NB4 (cell line): ENCODE data around the gene DENND4B.

Experiments
- DNase-seq: peaks from one replicate; pipeline ENCODE4 v3.0.0; 2010; ENCODE audit warnings: low read depth
- H3K4me3 ChIP-seq: one replicate; pipeline ENCODE4 v1.5.1; 2011; ENCODE audit warnings: mild to moderate bottlenecking, low read depth, low read length, moderate library complexity
- MYC ChIP-seq: IDR thresholded peaks from 2 replicates; pipeline ENCODE4 v1.6.1; 2011; ENCODE audit warnings: low read depth, low read length
- POLR2A ChIP-seq: IDR thresholded peaks from 2 replicates; pipeline ENCODE4 v1.6.1; 2011; ENCODE audit warnings: mild to moderate bottlenecking; ENCODE audit not compliant: insufficient read length; ENCODE audit errors: extremely low read depth
- TF ChIP-seq, protein P1 (sequence below): IDR thresholded peaks from 2 replicates; pipeline ENCODE4 v1.6.1; 2011; ENCODE audit warnings: low read depth, low read length
- TF ChIP-seq, protein P2 (sequence below): IDR thresholded peaks from one replicate; pipeline ENCODE4 v1.5.1; 2012; ENCODE audit warnings: low read depth, low read length

Gene DENND4B

DNA sequence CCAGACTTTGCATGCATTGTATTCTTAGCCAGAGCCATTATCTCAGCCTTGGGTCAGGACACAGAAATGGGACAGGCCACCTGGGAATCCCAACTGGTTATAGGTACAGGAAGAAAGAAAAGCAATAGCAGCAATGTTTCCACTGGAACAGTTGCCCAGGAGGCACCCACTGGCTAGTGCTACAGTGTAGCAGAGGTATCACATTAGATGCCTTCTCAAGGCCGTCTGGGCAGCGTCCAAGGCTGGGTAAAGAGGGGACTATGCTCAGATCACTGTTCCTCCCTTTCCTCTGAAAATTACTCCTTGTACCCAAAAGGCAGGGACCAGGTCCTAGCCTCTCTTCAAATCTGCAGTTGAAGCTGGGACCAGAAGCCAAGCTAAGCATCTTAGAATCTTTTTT lies 23.8 kb upstream of the DENND4B start:
- H3K4me3 ChIP-seq: no peak overlapping the region
- TF ChIP-seq, protein P1, sequence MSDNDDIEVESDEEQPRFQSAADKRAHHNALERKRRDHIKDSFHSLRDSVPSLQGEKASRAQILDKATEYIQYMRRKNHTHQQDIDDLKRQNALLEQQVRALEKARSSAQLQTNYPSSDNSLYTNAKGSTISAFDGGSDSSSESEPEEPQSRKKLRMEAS: no peak
- TF ChIP-seq, protein P2, sequence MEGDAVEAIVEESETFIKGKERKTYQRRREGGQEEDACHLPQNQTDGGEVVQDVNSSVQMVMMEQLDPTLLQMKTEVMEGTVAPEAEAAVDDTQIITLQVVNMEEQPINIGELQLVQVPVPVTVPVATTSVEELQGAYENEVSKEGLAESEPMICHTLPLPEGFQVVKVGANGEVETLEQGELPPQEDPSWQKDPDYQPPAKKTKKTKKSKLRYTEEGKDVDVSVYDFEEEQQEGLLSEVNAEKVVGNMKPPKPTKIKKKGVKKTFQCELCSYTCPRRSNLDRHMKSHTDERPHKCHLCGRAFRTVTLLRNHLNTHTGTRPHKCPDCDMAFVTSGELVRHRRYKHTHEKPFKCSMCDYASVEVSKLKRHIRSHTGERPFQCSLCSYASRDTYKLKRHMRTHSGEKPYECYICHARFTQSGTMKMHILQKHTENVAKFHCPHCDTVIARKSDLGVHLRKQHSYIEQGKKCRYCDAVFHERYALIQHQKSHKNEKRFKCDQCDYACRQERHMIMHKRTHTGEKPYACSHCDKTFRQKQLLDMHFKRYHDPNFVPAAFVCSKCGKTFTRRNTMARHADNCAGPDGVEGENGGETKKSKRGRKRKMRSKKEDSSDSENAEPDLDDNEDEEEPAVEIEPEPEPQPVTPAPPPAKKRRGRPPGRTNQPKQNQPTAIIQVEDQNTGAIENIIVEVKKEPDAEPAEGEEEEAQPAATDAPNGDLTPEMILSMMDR: no peak
- TF ChIP-seq POLR2A (no peak), MYC (no peak)
- no peak for DNase-seq

DNA sequence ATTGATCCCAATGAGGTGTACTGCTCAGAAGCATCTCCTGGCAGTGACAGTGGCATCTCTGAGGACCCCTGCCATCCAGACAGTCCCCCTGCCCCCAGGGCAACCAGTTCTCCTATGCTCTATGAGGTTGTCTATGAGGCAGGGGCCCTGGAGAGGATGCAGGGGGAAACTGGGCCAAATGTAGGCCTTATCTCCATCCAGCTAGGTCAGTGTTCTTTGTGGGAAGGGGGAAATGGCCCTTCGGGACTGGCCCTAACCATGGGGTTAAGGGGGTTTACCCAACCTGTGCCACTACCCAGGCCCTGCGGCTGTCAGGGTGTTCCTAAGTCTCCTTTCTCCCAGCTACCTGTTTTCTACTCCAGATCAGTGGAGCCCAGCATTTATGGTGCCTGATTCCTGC lies 22.5 kb upstream of the DENND4B start:
- no peak for DNase-seq
- no peak overlapping the region for H3K4me3 ChIP-seq
- TF ChIP-seq, protein P2: no peak
- TF ChIP-seq MYC (no peak), POLR2A (no peak)
- TF ChIP-seq, protein P1: no peak

DNA sequence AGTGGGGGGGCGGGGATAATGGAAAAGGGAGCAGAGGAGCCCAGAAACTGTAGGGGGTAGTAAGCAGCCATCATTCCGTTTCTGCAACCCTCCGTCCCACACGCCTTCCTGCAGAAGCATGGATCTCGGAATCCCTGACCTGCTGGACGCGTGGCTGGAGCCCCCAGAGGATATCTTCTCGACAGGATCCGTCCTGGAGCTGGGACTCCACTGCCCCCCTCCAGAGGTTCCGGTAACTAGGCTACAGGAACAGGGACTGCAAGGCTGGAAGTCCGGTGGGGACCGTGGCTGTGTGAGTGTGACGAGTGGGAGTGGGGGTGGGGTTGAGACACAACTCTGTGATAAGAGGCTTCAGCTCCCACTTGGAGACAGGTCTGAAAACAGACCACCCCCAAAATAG lies 21.9 kb upstream of the DENND4B start:
- TF ChIP-seq, protein P2: no peak
- TF ChIP-seq MYC (no peak), POLR2A (no peak)
- TF ChIP-seq, protein P1: no peak
- H3K4me3 ChIP-seq: peak overlapping the region; percentile 94
- no peak for DNase-seq

DNA sequence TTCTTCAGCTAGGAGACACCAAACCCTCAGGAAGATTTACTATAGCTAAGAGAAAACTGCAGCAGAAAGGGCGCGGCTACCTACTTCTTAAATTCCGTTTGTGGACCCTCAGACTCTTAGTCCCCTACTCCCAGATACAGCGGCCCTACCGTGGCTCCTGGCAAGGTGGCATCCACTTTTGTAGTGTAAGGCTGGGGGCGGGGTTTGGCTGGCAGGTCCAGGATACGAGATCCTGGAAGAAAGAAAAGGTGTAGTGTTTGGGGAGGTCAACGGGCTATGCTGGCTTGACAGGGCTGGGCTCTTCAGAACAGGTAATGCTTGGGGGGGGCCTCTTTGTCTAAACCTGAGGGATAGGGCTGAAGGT lies 21.5 kb upstream of the DENND4B start:
- DNase-seq: no peak
- TF ChIP-seq, protein P2: no peak
- TF ChIP-seq, protein P1: no peak
- TF ChIP-seq MYC: no peak
- TF ChIP-seq POLR2A: no peak

DNA sequence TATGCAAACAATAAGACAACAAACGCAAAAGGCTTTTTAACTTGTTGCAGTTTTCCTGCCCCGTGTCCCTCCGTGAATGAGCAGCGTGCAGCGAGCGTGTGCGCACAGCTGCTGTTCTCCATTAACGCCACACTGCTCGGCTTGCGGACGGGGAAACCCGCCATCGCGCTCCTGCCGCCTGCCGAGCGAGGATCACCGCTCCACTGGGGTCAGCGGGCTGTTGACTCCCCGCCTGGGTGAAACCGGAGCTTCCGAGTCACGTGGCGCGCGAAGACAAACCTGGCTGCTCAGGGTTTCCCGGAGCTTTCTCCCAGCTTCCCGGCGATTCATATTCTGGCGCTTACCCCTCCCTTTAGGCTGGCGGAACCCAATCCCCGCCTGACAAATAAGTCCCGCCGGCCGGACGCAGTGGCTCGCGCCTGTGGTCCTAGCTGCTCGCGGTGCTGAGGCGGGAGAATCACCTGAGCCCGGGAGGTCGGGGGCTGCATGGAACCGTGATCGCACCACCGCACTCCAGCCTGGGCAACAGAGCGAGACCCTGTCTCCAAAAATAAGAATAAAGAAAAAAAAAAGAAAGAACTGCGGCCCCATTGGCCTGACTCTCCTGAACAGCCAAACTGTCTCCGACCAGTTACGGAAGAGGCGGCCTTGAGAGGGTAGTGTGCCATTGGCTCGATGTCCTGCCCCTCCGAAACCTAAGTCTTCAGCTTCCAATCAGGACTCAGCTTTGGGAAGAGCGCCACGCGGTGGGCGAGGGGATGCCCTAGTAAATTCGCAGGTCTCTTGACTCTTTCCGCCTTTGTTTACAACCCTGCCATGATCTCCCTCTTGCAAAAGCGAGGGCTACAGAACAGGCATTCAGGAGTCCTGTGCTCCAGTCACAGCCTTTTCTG lies 20.8 kb upstream of the DENND4B start, which contains the start of gene CREB3L4:
TSS of gene CREB3L4 (plus strand) at position 796 of the 893 bp plus-strand sequence. CDS start 624 bp downstream, outside the sequence.
- TF ChIP-seq MYC (peak; percentile 87), POLR2A (peak; percentile 64)
- TF ChIP-seq, protein P1: peak; percentile 93
- TF ChIP-seq, protein P2: peak; percentile 16
- DNase-seq: peak; percentile 99
- H3K4me3 ChIP-seq: peak within 1 kb of the TSS; percentile 94

More for the DNA sequence above, 21.5 kb upstream of the DENND4B start:
- H3K4me3 ChIP-seq: peak overlapping the region; percentile 94
